ENCODE data around the gene GPR156. TPM values are rescaled to one million over a fixed set of nuclear protein-coding genes. Genes with fewer than 3 reads are reported as not detected.

Gene GPR156
- total RNA-seq, 1 experiment from 2014 or later = 0.15 TPM

DNA sequence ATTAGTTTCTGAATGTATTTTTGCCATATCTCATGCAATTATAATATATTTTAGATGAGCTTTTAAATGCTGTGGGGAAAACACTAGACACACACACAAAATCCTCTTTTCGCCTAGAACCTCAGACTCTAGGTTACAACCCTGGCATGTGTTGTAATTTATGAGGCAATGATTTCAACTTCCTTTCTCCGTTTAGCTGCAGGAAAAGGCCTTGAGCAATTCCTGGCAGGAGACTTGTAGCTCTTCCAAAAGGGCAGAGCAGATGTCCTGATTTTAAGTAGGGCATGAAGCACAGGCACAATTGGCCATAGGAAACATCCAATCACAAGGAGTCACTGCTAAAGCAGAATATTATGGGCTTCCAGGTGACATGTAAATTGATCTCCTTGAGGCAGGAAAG lies 82.0 kb downstream of the GPR156 start:
- no peaks in the 10 kb centered on the region for H3K27me3 ChIP-seq (ENCODE audit: insufficient read depth, low read length)
- ChIA-PET POLR2A (no interaction called here), RAD21 (ENCODE audit: low non-redundant PET in 1 of 2, low total read pairs in 2 of 2, uncharacterized antibody in 2 of 2, unreplicated experiment in 2 of 2) (no interaction called here), CTCF (no interaction called here)
- no peak overlapping the region for H3K4me3 ChIP-seq (replicated peaks in 1 of 2; ENCODE audit: low read depth in 1 of 2, low read length in 2 of 2)
- H3K79me2 ChIP-seq (ENCODE audit: insufficient read depth, low read length) = no peaks in the 10 kb centered on the region
- TF ChIP-seq RAD21 (IDR thresholded peaks at IDR 0.05; ENCODE audit: low read depth) (no peak), EZH2 (IDR thresholded peaks at IDR 0.05) (no peak)
- TF ChIP-seq, protein P1, sequence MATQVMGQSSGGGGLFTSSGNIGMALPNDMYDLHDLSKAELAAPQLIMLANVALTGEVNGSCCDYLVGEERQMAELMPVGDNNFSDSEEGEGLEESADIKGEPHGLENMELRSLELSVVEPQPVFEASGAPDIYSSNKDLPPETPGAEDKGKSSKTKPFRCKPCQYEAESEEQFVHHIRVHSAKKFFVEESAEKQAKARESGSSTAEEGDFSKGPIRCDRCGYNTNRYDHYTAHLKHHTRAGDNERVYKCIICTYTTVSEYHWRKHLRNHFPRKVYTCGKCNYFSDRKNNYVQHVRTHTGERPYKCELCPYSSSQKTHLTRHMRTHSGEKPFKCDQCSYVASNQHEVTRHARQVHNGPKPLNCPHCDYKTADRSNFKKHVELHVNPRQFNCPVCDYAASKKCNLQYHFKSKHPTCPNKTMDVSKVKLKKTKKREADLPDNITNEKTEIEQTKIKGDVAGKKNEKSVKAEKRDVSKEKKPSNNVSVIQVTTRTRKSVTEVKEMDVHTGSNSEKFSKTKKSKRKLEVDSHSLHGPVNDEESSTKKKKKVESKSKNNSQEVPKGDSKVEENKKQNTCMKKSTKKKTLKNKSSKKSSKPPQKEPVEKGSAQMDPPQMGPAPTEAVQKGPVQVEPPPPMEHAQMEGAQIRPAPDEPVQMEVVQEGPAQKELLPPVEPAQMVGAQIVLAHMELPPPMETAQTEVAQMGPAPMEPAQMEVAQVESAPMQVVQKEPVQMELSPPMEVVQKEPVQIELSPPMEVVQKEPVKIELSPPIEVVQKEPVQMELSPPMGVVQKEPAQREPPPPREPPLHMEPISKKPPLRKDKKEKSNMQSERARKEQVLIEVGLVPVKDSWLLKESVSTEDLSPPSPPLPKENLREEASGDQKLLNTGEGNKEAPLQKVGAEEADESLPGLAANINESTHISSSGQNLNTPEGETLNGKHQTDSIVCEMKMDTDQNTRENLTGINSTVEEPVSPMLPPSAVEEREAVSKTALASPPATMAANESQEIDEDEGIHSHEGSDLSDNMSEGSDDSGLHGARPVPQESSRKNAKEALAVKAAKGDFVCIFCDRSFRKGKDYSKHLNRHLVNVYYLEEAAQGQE (IDR thresholded peaks at IDR 0.05; ENCODE audit: low read depth) = no peak
- DNase-seq (ENCODE audit: low read depth, low spot score) (no peak), ATAC-seq (no peak)
- no peaks in the 10 kb centered on the region for H3K4me1 ChIP-seq (ENCODE audit: control insufficient read depth in 1 of 2, insufficient read depth in 2 of 2, low read length in 2 of 2)
- no peak overlapping the region for H3K27ac ChIP-seq (ENCODE audit: low read depth, low read length)
- H3K9me2 ChIP-seq (ENCODE audit: insufficient read depth) = no peaks in the 10 kb centered on the region
- no peaks in the 10 kb centered on the region for H3K36me3 ChIP-seq (ENCODE audit: control insufficient read depth in 1 of 2, insufficient read depth in 2 of 2, low read length in 2 of 2)
- H2AFZ ChIP-seq (ENCODE audit: low read depth, low read length, poor library complexity, severe bottlenecking) = no peak overlapping the region
- no peaks in the 10 kb centered on the region for H4K20me1 ChIP-seq (ENCODE audit: insufficient read depth)
- H3K9ac ChIP-seq (ENCODE audit: low read length) = no peak overlapping the region
- no peaks in the 10 kb centered on the region for H3K9me3 ChIP-seq (ENCODE audit: control insufficient read depth in 1 of 2, insufficient read depth in 1 of 2, low read depth in 1 of 2, low read length in 2 of 2)
- intact Hi-C loops (cut with micrococcal nuclease) = no loop called here
- H3K4me2 ChIP-seq (ENCODE audit: low read length) = no peak overlapping the region
- no TSS peak for BruUV-seq (replicated peaks)

DNA sequence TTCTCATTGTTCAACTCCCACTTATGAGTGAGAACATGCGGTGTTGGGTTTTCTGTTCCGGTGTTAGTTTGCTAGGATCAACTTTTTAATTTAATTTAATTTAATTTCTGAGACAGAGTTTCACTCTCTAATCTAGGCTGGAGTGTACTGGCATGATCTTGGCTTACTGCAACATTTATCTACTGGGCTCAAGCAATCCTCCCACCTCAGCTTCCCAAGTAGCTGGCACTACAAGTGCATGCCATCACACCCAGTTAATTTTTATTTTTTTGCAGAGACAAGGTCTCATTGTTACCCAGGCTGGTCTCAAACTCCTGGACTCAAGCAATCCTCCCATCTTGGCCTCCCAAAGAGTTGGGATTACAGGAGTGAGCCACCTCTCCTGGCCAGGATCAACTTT lies 82.7 kb downstream of the GPR156 start:
- H3K79me2 ChIP-seq (ENCODE audit: insufficient read depth, low read length) = no peaks in the 10 kb centered on the region
- H3K4me1 ChIP-seq (ENCODE audit: control insufficient read depth in 1 of 2, insufficient read depth in 2 of 2, low read length in 2 of 2) = no peaks in the 10 kb centered on the region
- ATAC-seq = no peak
- H3K4me3 ChIP-seq (replicated peaks in 1 of 2; ENCODE audit: low read depth in 1 of 2, low read length in 2 of 2) = no peak overlapping the region
- no peak overlapping the region for H3K27ac ChIP-seq (ENCODE audit: low read depth, low read length)
- no peak overlapping the region for H2AFZ ChIP-seq (ENCODE audit: low read depth, low read length, poor library complexity, severe bottlenecking)
- ChIA-PET CTCF (no interaction called here), POLR2A (no interaction called here), RAD21 (ENCODE audit: low non-redundant PET in 1 of 2, low total read pairs in 2 of 2, uncharacterized antibody in 2 of 2, unreplicated experiment in 2 of 2) (no interaction called here)
- intact Hi-C loops (cut with micrococcal nuclease) = no loop called here
- H3K4me2 ChIP-seq (ENCODE audit: low read length) = no peak overlapping the region
- H4K20me1 ChIP-seq (ENCODE audit: insufficient read depth) = no peaks in the 10 kb centered on the region
- no peaks in the 10 kb centered on the region for H3K9me2 ChIP-seq (ENCODE audit: insufficient read depth)
- H3K9me3 ChIP-seq (ENCODE audit: control insufficient read depth in 1 of 2, insufficient read depth in 1 of 2, low read depth in 1 of 2, low read length in 2 of 2) = no peaks in the 10 kb centered on the region
- H3K9ac ChIP-seq (ENCODE audit: low read length) = no peak overlapping the region
- no peak for TF ChIP-seq POLR2A (IDR thresholded peaks at IDR 0.05; ENCODE audit: borderline replicate concordance, extremely low read depth, insufficient read depth, insufficient read length)
- no TSS peak for BruUV-seq (replicated peaks)
- no peak for DNase-seq (ENCODE audit: low read depth, low spot score)
- no peaks in the 10 kb centered on the region for H3K36me3 ChIP-seq (ENCODE audit: control insufficient read depth in 1 of 2, insufficient read depth in 2 of 2, low read length in 2 of 2)
- no peaks in the 10 kb centered on the region for H3K27me3 ChIP-seq (ENCODE audit: insufficient read depth, low read length)
